Ammon's horn (tissue), 1 donor: ENCODE results near the gene FAM169A.
"Not testable (repeated sequence)": the region's sequence is repeated elsewhere in the genome, so short reads cannot be mapped to it uniquely, and the experiment has no call there.

Experiments used
- DNase-seq: peaks from one replicate; pipeline ENCODE4 v3.0.0-alpha.2; 2016; ENCODE audit warnings: low spot score

FAM169A gene

GRCh38 chr5:74798977-74799911, 66.9 kb downstream of the FAM169A start:
- peak; percentile 69 for DNase-seq

GRCh38 chr5:74791669-74792068, 74.5 kb downstream of the FAM169A start:
- not testable (repeated sequence) for DNase-seq

DNA sequence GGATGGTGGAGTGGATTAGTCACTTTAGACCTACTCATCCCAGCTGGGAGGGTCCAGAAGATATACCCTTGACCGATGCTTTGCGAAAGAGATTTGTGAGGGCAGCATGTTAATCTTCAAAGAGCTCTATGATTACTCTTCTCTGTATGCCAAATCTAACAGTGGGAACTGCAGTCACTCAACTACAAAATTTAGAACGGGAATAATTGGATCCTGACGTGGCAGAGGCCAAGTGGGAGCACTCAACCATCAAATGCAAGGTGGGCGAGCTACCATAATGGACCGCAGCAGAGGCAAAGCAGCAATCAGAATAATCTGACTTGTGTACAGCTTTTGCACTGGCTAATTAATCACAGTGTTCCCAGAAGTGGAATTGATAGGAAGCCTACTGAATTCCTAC, 78.8 kb downstream of the FAM169A start:
- DNase-seq = no peak

GRCh38 chr5:74786851-74787250, 79.3 kb downstream of the FAM169A start:
- no peak for DNase-seq

GRCh38 chr5:74778609-74779008, 87.6 kb downstream of the FAM169A start:
- DNase-seq = no peak

- no peak for DNase-seq
Measured at GRCh38 chr5:74772359-74772758, 93.8 kb downstream of the FAM169A start.

DNA sequence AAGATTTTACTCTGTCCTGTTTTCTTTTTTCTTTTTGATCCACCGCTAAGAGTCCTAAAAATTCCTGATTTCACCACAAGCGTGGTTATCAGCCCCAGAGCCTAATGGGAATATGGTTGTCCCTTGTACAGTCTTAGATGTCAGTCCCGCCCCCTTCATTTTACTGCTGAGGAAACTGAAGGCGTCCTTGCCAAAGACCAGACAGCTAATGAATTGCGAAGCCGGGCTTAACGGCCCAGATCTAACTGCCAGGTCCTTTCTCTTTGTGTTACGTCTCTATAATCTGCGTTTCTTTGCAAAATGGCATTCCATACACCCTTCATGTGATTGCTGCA, 98.6 kb downstream of the FAM169A start:
- peak; percentile 47 for DNase-seq

GRCh38 chr5:74766849-74767578, 99.2 kb downstream of the FAM169A start, which contains the start of the genes GFM2 and NSA2:
Gene GFM2 (minus strand): TSS chr5:74767117. CDS start chr5:74763742, 3,375 bp downstream.
Gene NSA2 (plus strand): TSS chr5:74767249. CDS start chr5:74767361, 112 bp downstream.
- DNase-seq = peak; percentile 96

DNA sequence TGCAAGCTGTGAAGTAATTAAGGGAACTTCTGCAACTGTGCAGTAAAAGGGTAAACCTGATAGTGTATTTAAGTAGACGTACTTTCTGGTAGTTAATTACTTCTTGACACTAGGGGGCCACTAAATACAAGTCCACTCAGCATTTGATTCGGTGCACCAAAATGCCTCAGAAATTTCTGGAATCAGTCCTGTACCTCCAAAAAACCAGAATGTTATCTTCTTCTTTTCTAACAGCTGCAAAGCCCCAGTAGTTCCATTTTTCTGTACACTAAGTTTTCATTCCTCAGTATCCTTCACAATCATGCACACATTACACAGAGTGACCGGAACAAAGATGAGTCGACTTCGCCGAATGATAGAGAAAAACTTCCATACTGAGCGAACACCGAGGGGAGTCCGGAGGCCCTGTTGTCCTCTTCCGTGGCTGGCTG, 99.8 kb downstream of the FAM169A start:
- no peak for DNase-seq

- no peak for DNase-seq
Measured at GRCh38 chr5:74765929-74766328, 100.3 kb downstream of the FAM169A start.

- no peak for DNase-seq
Measured at GRCh38 chr5:74765201-74765600, 101.0 kb downstream of the FAM169A start.

DNA sequence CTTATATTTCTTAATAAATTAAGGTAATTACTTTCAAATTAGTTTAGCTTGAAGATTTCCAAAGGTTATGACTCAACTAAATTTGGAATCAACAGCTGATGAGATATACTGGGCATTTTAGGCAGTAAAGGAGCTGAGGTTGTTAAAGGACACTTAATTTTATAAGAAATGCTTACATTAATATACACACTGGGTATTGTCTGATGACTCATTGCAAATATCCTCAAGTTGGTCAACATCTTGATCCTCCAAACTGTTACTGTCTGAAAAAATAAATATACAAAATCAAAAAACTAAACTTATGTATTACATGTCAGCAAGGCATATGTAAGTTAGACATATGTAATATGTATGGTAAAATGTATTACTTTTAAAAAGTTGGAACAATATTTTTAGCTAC, 102.7 kb downstream of the FAM169A start:
- no peak for DNase-seq

- DNase-seq = peak; percentile 54
Measured at GRCh38 chr5:74762599-74762998, 103.6 kb downstream of the FAM169A start.

GRCh38 chr5:74761241-74761640, 104.9 kb downstream of the FAM169A start:
- no peak for DNase-seq

GRCh38 chr5:74748742-74749141, 117.4 kb downstream of the FAM169A start:
- not testable (repeated sequence) for DNase-seq

DNA sequence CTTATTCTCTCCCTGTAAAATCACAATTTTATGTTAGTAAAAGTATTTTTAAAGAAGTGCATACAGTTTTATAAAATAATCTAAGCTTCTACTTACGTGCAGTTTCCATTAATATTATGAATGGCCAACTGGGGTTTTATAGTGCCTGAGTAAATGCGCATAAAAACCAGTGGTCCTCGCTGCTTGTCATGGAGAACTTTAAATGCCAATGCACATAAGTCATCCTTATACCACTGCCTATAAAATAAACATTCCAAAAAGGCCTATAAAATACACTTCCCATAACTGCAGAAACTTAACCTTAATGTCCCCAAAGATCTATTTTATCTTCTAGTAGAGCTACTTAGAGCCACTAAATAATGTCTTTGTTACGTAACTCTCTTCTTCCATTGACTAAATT, 127.8 kb downstream of the FAM169A start:
- DNase-seq = no peak

DNA sequence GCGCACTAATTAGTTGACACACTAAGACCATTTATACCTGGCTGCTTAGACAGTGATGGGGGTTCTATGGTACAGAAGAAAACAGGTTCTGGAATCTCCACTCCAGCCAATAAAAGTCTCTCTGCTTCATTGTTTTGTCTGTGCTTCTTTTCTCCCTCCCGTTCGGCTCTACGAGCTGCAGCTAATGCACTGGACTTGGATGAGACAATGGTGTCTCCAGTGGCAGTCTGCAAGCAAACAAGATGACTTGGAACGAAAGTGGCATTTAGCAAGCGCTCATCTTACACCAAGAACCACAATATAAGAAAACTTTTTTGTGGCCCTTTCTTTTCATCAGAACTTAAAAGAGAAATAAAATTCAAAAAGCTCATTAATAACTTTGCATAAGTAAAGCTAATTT, 129.4 kb downstream of the FAM169A start:
- DNase-seq = peak; percentile 68
